ENCODE measurements around the gene GTF2A1. TPM values are rescaled to one million over a fixed set of nuclear protein-coding genes. Genes with fewer than 3 reads are reported as not detected.
"Not testable (repeated sequence)": the region's sequence is repeated elsewhere in the genome, so short reads cannot be mapped to it uniquely, and the experiment has no call there.

Gene GTF2A1
- total RNA-seq, 4 donors from 2014 or later: 20.4 to 38.3 (median 33.2) TPM

GRCh38 chr14:81235096-81235495, 14.3 kb upstream of the GTF2A1 start:
- H3K27ac ChIP-seq: no peak overlapping the region
- no peaks in the 10 kb centered on the region for H3K36me3 ChIP-seq
- in situ Hi-C loops (cut with MboI; ENCODE audit: low sequenced_read_pairs in 4 of 4) (no loop called here), intact Hi-C loops (cut with DNase I; ENCODE audit: low total_unique reads) (no loop called here)
- H3K4me3 ChIP-seq: no peak overlapping the region
- no peaks in the 10 kb centered on the region for H3K9me3 ChIP-seq
- TF ChIP-seq CTCF (IDR thresholded peaks at IDR 0.05 in 4 of 5, conservative IDR thresholded peaks at IDR 0.05 in 1 of 5): no peak
- TF ChIP-seq POLR2A (IDR thresholded peaks at IDR 0.05): no peak
- DNase-seq (no peak), ATAC-seq (no peak)
- H3K27me3 ChIP-seq: no peaks in the 10 kb centered on the region
- no peaks in the 10 kb centered on the region for H3K4me1 ChIP-seq

- TF ChIP-seq CTCF (IDR thresholded peaks at IDR 0.05 in 4 of 5, conservative IDR thresholded peaks at IDR 0.05 in 1 of 5) (no peak), POLR2A (IDR thresholded peaks at IDR 0.05) (no peak)
- Histone ChIP-seq H3K4me3 (no peak overlapping the region), H3K4me1 (no peaks in the 10 kb centered on the region), H3K27ac (no peak overlapping the region), H3K27me3 (no peaks in the 10 kb centered on the region), H3K36me3 (no peaks in the 10 kb centered on the region), H3K9me3 (no peaks in the 10 kb centered on the region)
- in situ Hi-C loops (cut with MboI; ENCODE audit: low sequenced_read_pairs in 4 of 4) (no loop called here), intact Hi-C loops (cut with DNase I; ENCODE audit: low total_unique reads) (no loop called here)
- DNase-seq: no peak
- ATAC-seq: no peak
Observed at GRCh38 chr14:81234278-81234677, 13.5 kb upstream of the GTF2A1 start.

DNA sequence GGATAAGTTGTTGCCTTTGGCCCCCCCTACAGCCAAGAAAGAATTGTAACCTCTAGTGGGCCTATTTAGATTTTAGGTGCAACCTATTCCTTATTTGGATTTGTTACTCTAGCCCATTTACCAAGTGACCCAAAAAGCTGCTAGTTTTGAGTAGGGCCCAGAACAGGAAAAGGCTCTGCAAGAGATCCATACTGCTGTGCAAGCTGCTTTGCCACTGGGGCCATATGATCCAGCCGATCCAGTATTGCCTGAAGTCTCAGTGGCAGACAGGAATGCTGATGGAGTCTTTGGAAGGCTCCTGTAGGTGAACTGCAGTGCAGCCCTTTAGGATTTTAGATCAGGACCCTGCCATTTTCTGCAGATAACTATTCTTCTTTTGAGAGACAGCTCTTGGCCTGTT, 12.9 kb upstream of the GTF2A1 start:
- Histone ChIP-seq H3K4me3 (no peak overlapping the region), H3K4me1 (no peaks in the 10 kb centered on the region), H3K27ac (no peak overlapping the region), H3K9me3 (no peaks in the 10 kb centered on the region), H3K27me3 (no peaks in the 10 kb centered on the region), H3K36me3 (no peaks in the 10 kb centered on the region)
- TF ChIP-seq CTCF (IDR thresholded peaks at IDR 0.05 in 4 of 5, conservative IDR thresholded peaks at IDR 0.05 in 1 of 5): no peak
- TF ChIP-seq POLR2A (IDR thresholded peaks at IDR 0.05): no peak
- ATAC-seq (no peak), DNase-seq (no peak)
- intact Hi-C loops (cut with DNase I; ENCODE audit: low total_unique reads) (no loop called here), in situ Hi-C loops (cut with MboI; ENCODE audit: low sequenced_read_pairs in 4 of 4) (no loop called here)

DNA sequence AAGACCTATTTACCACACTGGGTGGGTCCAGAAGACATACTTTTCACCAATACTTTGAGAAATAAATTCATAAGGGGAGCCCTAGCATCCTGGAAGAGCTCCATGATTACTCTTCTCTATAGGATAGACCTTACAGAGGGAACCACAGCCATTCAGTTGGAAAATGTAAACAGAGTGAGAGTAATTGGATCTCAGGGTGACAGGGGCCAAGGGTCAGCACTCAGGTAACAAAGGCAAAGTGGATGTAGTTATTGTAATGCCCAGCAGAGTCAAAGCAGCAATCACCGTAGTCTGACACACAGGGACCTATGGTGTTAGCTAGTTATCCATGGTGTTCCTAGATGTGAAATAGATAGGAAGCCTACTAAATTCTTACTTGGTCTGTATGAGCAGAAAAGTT, 10.8 kb upstream of the GTF2A1 start:
- TF ChIP-seq CTCF (IDR thresholded peaks at IDR 0.05 in 4 of 5, conservative IDR thresholded peaks at IDR 0.05 in 1 of 5) (no peak), POLR2A (IDR thresholded peaks at IDR 0.05) (no peak)
- in situ Hi-C loops (cut with MboI; ENCODE audit: low sequenced_read_pairs in 4 of 4): no loop called here

GRCh38 chr14:81224222-81224621, 3.5 kb upstream of the GTF2A1 start:
- DNase-seq: no peak
- peaks cover 5 to 6% of the 10 kb centered on the region in 2 donors for H3K4me1 ChIP-seq
- H3K36me3 ChIP-seq: no peaks in the 10 kb centered on the region
- TF ChIP-seq CTCF (IDR thresholded peaks at IDR 0.05 in 4 of 5, conservative IDR thresholded peaks at IDR 0.05 in 1 of 5) (no peak), POLR2A (IDR thresholded peaks at IDR 0.05) (no peak)
- ATAC-seq: no peak
- intact Hi-C loops (cut with DNase I; ENCODE audit: low total_unique reads): loop anchor here (5.0 kb wide), 2 partner anchors 228 to 308 kb away; partner anchors contain the start of gene SEL1L
- H3K9me3 ChIP-seq: no peaks in the 10 kb centered on the region
- H3K27ac ChIP-seq: no peak overlapping the region
- H3K4me3 ChIP-seq: no peak overlapping the region
- in situ Hi-C loops (cut with MboI; ENCODE audit: low sequenced_read_pairs in 4 of 4): no loop called here
- no peaks in the 10 kb centered on the region for H3K27me3 ChIP-seq

More for the DNA sequence above, 10.8 kb upstream of the GTF2A1 start:
- DNase-seq: no peak
- Histone ChIP-seq H3K4me1 (no peaks in the 10 kb centered on the region), H3K27me3 (no peaks in the 10 kb centered on the region), H3K4me3 (no peak overlapping the region), H3K36me3 (no peaks in the 10 kb centered on the region), H3K27ac (no peak overlapping the region), H3K9me3 (no peaks in the 10 kb centered on the region)
- intact Hi-C loops (cut with DNase I; ENCODE audit: low total_unique reads): no loop called here
- ATAC-seq: no peak

GRCh38 chr14:81223788-81224187, 3.0 kb upstream of the GTF2A1 start:
- H3K9me3 ChIP-seq; DNase-seq; H3K4me1 ChIP-seq; H3K27me3 ChIP-seq; in situ Hi-C loops (cut with MboI; ENCODE audit: low sequenced_read_pairs in 4 of 4); ATAC-seq; H3K36me3 ChIP-seq; H3K4me3 ChIP-seq; H3K27ac ChIP-seq: not testable (repeated sequence)
- intact Hi-C loops (cut with DNase I; ENCODE audit: low total_unique reads): loop anchor here (5.0 kb wide), 2 partner anchors 229 to 309 kb away; partner anchors contain the start of gene SEL1L
